GM19372 (cell line): ENCODE measurements around the gene RAG1.
"Not testable (repeated sequence)": the region's sequence is repeated elsewhere in the genome, so short reads cannot be mapped to it uniquely, and the experiment has no call there.

Source experiments
- ATAC-seq: cut with Tn5 transposase; IDR thresholded peaks from one replicate; pipeline ENCODE4 v1.9.1; 2021; ENCODE audit warnings: mild to moderate bottlenecking, low read depth, moderate library complexity; ENCODE audit not compliant: unreplicated experiment

Gene RAG1

GRCh38 chr11:36567694-36568093, at the start of gene RAG1:
Gene RAG1, plus strand, starts transcription at chr11:36568007. Its CDS starts 5,298 bp downstream, at chr11:36573305.
- ATAC-seq, result no peak

GRCh38 chr11:36530840-36531239, 37.0 kb upstream of the RAG1 start:
- ATAC-seq, result no peak

- ATAC-seq, result no peak
Measured at GRCh38 chr11:36532941-36533601, 34.7 kb upstream of the RAG1 start.

- ATAC-seq, result no peak
Measured at GRCh38 chr11:36534276-36534840, 33.4 kb upstream of the RAG1 start.

GRCh38 chr11:36540998-36541397, 26.8 kb upstream of the RAG1 start:
- peak; percentile 98 for ATAC-seq

GRCh38 chr11:36550385-36551115, 17.3 kb upstream of the RAG1 start:
- ATAC-seq, result no peak

- ATAC-seq, result not testable (repeated sequence)
Measured at GRCh38 chr11:36557390-36557789, 10.4 kb upstream of the RAG1 start.

GRCh38 chr11:36557991-36558390, 9.8 kb upstream of the RAG1 start:
- no peak for ATAC-seq

- ATAC-seq, result no peak
Measured at GRCh38 chr11:36558571-36559413, 9.0 kb upstream of the RAG1 start.

GRCh38 chr11:36564376-36565030, 3.3 kb upstream of the RAG1 start:
- ATAC-seq, result no peak

- ATAC-seq, result no peak
Measured at GRCh38 chr11:36565031-36565610, 2.7 kb upstream of the RAG1 start.

GRCh38 chr11:36566407-36567053, 1.3 kb upstream of the RAG1 start:
- no peak for ATAC-seq

- no peak for ATAC-seq
Measured at GRCh38 chr11:36569095-36569494, 1.3 kb downstream of the RAG1 start.

GRCh38 chr11:36574486-36574885, 6.7 kb downstream of the RAG1 start:
- no peak for ATAC-seq

GRCh38 chr11:36577373-36577772, 9.6 kb downstream of the RAG1 start:
- no peak for ATAC-seq

- ATAC-seq, result no peak
Measured at GRCh38 chr11:36577859-36578258, 10.1 kb downstream of the RAG1 start.

- no peak for ATAC-seq
Measured at GRCh38 chr11:36578458-36578857, 10.7 kb downstream of the RAG1 start.

- no peak for ATAC-seq
Measured at GRCh38 chr11:36581536-36581935, 13.7 kb downstream of the RAG1 start.

- no peak for ATAC-seq
Measured at GRCh38 chr11:36583667-36584066, 15.9 kb downstream of the RAG1 start.

GRCh38 chr11:36586543-36586942, 18.7 kb downstream of the RAG1 start:
- no peak for ATAC-seq
